NK-92 treated with Interleukin-12 subunit alpha and Interleukin-12 subunit beta, amount 100 ng/mL, for 24 hours (cell line): ENCODE data around the gene DENND4B.
"Not testable (repeated sequence)": the region's sequence is repeated elsewhere in the genome, so short reads cannot be mapped to it uniquely, and the experiment has no call there.

Source experiments
- DNase-seq: peaks from one replicate; lab custom pipeline; 2025; lab: John Stamatoyannopoulos, UW

The DENND4B gene

DNA sequence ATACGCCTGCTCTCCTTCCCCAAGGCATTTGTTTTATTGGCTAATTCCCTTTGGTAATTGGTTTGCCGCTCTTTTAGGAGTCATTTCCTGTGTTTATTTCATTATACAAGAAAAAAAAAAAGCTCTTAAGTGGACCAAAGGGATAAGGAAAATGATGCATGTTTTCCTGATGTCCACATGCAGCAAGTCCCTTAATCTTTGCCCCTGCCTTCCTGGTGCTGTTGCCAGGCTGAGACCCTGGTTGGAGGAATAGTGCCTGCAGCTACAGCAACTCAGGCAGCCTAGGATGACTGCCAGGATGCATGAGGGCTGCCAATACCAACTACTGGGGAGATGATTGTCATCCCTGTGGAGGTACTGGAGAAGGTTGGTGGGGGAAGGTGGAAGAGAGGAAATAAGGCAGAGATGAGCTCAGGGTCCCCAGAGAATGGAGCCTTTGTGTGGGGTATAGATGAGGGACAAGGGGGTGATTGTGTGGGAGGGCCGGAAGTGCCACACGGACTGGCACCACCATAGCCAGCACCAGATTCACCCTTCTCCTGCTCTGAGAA, 17.7 kb downstream of the DENND4B start:
- no peak for DNase-seq

- DNase-seq, result no peak
Observed at GRCh38 chr1:153928245-153928644, 18.3 kb downstream of the DENND4B start.

- no peak for DNase-seq
Observed at GRCh38 chr1:153926405-153926804, 20.1 kb downstream of the DENND4B start.

DNA sequence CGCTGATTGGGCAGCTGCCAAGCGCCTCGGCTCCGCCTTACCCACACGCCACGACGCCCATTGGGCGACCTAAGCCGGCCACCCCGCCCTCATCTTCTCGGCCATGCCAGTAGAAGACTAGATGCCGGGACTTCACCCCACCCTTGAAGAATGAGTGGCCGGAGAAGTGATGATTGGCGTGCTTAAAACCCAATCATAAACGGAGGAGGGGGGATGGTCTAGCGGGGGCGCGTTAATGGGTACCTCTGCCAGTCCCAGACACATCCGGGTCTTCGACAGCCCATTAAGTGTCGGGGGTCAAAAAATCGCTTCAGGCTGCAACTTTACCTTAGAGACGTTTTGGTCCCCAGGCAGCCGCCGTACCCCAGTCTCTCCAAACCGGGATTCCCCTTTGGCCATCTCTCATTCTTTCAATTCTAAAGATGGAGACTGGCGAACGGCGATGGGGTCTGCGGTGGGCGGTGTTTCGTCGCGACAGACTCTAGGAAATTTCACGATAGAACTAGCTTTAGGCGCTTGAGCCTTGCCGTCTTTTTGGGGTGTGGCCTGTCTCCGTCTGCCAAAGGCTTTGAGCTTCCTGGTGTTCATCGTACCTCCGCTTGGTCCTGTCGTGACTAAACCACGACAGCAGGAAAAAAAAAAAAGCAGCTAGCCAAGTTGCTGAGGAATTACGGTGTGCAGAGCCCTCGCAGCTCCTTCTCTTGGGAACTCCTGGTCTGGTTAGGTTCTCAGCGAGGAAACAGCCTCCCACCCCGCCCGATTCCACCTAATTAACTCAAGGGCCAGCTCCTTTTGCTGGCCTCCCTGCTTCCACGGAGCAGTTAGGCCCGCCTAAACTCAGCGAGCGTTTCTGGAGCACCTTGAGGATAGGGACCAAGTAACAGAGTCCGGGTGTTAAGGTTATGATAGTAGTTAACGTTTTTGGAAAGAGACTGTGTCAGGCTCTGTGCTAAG, 23.3 kb downstream of the DENND4B start, which contains the start of gene GATAD2B:
GATAD2B (minus strand) TSS at position 1 of the 954 bp plus-strand sequence. CDS start 94,625 bp downstream, outside the sequence.
- peak; percentile 100 for DNase-seq

GRCh38 chr1:153922076-153922971, 24.2 kb downstream of the DENND4B start:
- peak; percentile 88 for DNase-seq

GRCh38 chr1:153921803-153922075, 24.8 kb downstream of the DENND4B start:
- no peak for DNase-seq

DNA sequence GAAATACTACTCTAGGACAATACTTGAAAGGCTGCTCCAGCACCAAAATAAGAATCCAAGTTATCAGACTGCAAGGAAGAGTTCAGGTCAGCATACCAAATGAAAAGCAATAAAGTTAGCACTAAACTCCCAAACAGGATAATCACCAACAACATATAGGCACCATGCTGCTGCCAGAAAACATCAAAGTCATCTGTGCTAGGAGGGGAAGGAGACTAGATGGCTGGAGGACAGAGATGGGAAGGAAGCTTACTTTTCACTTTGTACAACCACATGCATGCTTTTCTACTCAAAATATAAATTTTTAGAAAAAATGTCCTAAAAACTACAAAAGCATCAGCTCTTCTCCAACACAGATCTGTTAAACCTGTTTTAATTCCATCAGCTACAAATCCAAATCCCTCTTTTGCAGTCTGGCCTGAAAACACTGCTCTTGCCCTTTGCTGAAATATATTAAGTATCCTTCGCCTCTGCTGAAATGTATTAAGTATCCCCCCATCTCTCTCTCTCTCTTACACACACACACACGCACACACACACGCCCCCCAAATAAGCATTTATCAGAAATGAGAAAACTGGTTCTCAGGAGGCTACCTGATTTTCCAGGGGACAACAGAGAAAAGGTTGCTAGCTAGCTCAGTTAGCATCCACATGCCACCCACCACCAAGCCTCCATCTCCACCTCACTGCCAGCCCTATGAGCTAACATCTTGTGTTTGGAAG, 25.3 kb downstream of the DENND4B start:
- DNase-seq, result no peak

DNA sequence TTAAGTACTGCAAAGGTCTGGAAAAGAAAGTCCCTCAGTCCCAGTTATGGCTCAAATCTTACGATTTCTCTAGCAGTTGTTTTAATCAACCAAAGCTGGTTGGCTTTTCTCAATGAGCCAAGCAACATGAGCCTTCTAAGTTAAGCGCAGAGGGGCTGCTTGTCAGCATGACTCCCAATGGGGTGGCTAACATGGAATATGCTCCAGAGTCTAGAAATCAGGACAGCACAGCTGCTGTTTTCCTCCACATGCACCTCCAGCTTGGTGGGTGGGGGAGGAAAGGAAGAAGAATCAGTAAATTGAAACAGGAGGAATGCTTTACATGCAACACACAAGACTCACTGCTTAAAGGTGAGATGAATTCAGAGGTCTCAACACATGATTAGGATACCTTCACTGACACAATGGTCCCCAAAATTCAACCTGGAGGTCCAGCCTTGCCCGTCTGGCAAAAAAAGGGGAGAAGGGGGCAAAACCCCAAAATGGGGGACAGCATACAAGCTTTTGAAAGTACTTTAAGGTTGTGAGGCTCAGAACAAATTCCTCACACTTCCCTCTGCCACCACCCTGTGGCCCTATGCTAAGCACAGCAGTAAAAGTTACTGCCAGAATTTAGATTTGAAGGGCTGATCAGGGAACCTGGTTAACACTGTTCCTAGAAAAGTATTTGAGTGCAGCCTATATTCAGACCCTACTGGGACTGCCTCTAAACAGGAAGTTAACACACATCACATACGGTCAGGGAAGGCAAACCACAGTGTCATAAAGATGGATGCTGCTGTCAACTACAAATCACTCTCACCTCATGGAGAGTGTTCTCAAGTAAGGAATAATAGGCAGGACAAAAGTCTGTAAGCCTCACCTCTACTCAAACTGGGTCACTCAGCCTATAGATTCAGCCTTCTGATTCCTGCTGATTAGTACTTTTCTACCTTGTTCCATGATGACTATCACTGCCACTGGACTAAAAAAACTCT, 26.4 kb downstream of the DENND4B start:
- peak; percentile 16 for DNase-seq

DNA sequence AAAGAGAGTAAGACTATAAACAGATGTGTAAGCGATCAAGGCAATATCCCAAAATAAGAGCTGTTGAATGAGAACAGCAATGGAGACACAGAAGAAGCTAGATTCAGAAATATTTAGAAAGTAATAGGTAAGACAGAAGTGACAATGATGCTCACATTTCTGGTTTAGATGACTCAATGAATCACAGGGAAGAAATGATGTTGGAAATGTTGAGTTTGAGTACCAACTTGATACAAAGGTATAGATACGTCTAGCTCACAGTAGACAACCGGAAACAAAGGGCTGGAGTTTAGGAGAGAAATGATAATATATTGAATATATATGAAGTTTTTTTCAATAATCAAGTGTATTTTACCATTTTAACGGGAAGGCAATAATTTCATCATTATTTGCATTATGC, 30.2 kb downstream of the DENND4B start:
- DNase-seq, result no peak

GRCh38 chr1:153912349-153912748, 34.2 kb downstream of the DENND4B start:
- DNase-seq, result no peak

- DNase-seq, result not testable (repeated sequence)
Observed at GRCh38 chr1:153910560-153910959, 36.0 kb downstream of the DENND4B start.

- no peak for DNase-seq
Observed at GRCh38 chr1:153908071-153908470, 38.4 kb downstream of the DENND4B start.

DNA sequence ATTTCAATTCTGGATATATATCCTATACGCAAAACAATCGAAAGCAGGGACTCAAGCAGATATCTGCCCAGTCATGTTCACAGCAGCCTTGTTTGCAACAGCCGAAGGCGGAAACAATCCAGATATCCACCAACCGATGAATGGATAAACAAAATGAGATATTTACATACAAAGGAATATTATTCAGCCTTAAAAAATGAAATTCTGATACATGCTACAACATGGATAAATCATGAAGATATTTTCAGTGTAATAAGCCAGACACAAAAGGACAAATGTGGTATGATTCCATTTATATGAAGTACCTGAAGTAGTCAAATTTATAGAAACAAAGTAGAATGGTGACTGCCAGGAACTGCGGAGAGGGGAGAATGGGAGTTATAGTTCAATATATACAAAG, 39.4 kb downstream of the DENND4B start:
- DNase-seq, result no peak

GRCh38 chr1:153906396-153906795, 40.1 kb downstream of the DENND4B start:
- no peak for DNase-seq

- not testable (repeated sequence) for DNase-seq
Observed at GRCh38 chr1:153905908-153906307, 40.6 kb downstream of the DENND4B start.

- DNase-seq, result no peak
Observed at GRCh38 chr1:153903841-153904455, 42.6 kb downstream of the DENND4B start.

GRCh38 chr1:153899509-153899908, 47.0 kb downstream of the DENND4B start:
- DNase-seq, result no peak

DNA sequence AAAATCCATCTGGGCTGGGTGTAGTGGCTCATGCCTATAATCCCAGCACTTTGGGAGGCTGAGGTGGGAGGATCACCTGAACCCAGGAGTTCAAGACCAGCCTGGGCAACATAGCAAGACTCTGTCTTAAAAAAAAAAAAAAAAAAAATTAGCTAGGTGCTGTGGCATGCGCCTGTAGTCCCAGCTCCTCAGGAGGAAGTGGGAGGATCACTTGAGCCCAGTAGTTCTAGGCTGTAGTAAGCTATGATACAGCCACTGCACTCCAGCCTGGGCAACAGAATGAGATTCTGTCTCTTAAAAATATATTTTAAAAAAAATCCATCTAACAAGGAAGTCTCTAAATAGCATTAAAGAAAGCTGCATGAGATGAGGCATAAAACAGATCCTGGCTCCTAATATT, 50.7 kb downstream of the DENND4B start:
- DNase-seq, result not testable (repeated sequence)

DNA sequence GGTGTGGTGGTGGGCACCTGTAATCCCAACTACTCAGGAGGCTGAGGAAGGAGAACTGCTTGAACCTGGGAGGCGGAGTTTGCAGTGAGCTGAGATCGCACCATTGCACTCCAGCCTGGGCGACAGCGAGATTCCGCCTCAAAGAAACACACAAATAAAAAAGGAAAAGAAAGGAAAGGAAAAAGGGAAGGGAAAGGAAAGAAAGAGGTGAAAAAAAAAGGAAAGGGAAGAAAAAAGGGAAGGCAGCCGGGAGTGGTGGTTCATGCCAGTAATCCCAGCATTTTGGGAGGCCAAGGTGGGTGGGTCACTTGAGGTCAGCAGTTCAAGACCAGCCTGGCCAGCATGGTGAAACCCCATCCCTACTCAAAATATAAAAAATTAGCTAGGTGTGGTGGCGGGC, 55.5 kb downstream of the DENND4B start:
- not testable (repeated sequence) for DNase-seq

DNA sequence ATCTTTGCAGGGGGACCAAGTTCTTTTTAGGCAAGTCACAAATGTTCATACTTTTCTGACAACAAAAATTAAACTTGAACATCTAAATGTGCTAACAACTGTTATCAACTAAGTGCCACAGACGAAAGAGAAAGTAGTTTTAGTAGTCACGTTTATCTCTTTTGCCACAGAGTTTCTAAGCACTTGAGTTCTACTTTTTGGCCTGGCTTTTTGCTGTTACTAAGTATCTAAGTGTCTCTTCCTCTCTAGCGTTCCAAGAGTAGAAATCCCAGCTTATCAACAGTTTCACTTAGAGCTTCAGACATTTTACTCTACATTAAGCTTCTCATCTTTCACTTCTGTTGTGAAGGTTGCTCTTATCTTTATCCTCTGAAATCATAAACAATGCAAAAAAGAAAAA, 58.0 kb downstream of the DENND4B start:
- DNase-seq, result no peak
